ENCODE measurements around the gene ARMCX4.

DNA sequence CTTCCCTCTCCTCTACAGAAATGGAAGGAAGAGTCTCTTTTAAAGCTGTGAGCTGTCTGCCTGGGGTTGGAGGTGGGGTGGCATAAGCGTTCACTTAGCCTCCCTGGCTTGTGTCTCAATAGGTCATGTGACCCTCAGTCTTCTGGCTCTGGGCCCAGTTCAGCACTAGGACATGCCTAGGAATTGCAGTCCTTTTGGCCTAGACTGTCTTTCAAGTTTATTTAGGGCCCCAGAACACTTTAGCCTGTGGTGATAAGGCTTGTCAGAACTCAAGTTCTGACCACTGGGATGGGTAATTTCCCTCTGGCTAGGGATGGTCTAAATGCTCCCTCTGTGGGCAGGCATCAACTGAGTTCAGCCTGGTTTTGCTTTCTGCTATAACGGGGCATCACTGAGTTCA is 34.3 kb upstream of the ARMCX4 start:
- TF ChIP-seq, protein P1, sequence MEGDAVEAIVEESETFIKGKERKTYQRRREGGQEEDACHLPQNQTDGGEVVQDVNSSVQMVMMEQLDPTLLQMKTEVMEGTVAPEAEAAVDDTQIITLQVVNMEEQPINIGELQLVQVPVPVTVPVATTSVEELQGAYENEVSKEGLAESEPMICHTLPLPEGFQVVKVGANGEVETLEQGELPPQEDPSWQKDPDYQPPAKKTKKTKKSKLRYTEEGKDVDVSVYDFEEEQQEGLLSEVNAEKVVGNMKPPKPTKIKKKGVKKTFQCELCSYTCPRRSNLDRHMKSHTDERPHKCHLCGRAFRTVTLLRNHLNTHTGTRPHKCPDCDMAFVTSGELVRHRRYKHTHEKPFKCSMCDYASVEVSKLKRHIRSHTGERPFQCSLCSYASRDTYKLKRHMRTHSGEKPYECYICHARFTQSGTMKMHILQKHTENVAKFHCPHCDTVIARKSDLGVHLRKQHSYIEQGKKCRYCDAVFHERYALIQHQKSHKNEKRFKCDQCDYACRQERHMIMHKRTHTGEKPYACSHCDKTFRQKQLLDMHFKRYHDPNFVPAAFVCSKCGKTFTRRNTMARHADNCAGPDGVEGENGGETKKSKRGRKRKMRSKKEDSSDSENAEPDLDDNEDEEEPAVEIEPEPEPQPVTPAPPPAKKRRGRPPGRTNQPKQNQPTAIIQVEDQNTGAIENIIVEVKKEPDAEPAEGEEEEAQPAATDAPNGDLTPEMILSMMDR (IDR thresholded peaks at IDR 0.05) = no peak
- TF ChIP-seq POLR2A (IDR thresholded peaks at IDR 0.05) = no peak

Data from esophagus squamous epithelium (tissue), 4 donors.